HepG2 (cell line): ENCODE data around the gene LHPP. TPM values are rescaled to one million over a fixed set of nuclear protein-coding genes. Genes with fewer than 3 reads are reported as not detected.
A peak's percentile ranks its signal among the peaks of the same experiment; 100 is the strongest.

ENCODE experiments used
- AGO1 ChIP-seq: fragments of 200-400 bp; formaldehyde crosslinking; IDR thresholded peaks from 2 replicates; pipeline ENCODE4 v1.6.1; 2017; ENCODE audit warnings: mild to moderate bottlenecking, low read depth, low read length, moderate library complexity; ENCODE audit not compliant: poor library complexity, severe bottlenecking
- BORCS8-MEF2B ChIP-seq: sonication (generic); formaldehyde crosslinking; IDR thresholded peaks from 2 replicates; pipeline ENCODE4 v1.8.0; 2022; ENCODE audit warnings: mild to moderate bottlenecking, missing genetic modification reagents
- DR1 ChIP-seq: sonication (generic); formaldehyde crosslinking; IDR thresholded peaks from 2 replicates; pipeline ENCODE4 v1.8.0; 2021; ENCODE audit warnings: mild to moderate bottlenecking, missing genetic modification reagents, inconsistent platforms
- FOSL2 ChIP-seq: sonication (generic); formaldehyde crosslinking; IDR thresholded peaks from 2 replicates; pipeline ENCODE4 v1.4.0; 2020; ENCODE audit warnings: missing genetic modification reagents
- REPIN1 ChIP-seq: sonication (generic); formaldehyde crosslinking; IDR thresholded peaks from 2 replicates; pipeline ENCODE4 v1.8.0; 2022; ENCODE audit warnings: missing genetic modification reagents, low read depth, mild to moderate bottlenecking, borderline replicate concordance
- SPEN ChIP-seq: sonication (generic); formaldehyde crosslinking; IDR thresholded peaks from 2 replicates; pipeline ENCODE4 v1.5.1; 2020; ENCODE audit warnings: low read depth, mild to moderate bottlenecking, missing genetic modification reagents
- THAP11 ChIP-seq: IDR thresholded peaks from 2 replicates; pipeline ENCODE4 v1.6.1; 2016; ENCODE audit warnings: missing biosample characterization, missing genetic modification reagents
- ZBTB7A ChIP-seq: sonication (generic); formaldehyde crosslinking; IDR thresholded peaks from 2 replicates; pipeline ENCODE4 v1.8.0; 2022; ENCODE audit warnings: mild to moderate bottlenecking, missing genetic modification reagents
- ZNF101 ChIP-seq: sonication (generic); formaldehyde crosslinking; IDR thresholded peaks from 2 replicates; pipeline ENCODE4 v1.4.0; 2020; ENCODE audit warnings: mild to moderate bottlenecking, low read depth, missing genetic modification reagents, borderline replicate concordance
- ZNF782 ChIP-seq: sonication (generic); formaldehyde crosslinking; IDR thresholded peaks from 2 replicates; pipeline ENCODE4 v1.4.0; 2020; ENCODE audit warnings: missing genetic modification reagents, mild to moderate bottlenecking, borderline replicate concordance
- polyA plus RNA-seq, 8 experiments: library from polyadenylated mRNA; depleted of rRNA in 3 of 8; stranded (reverse) in 7 of 8; unstranded in 1 of 8; fragments of >200 nt; fragmentation: Illumina TruSeq in 4 of 8; extraction: Trizol in 4 of 8; gene quantifications; 2 replicates each; pipeline versions ENCODE4 v1.2.1 to v1.2.3, GENCODE V29; 2011 to 2016; ENCODE audit warnings: low read depth in 4 of 8, missing spikeins in 1 of 8, mixed read lengths in 1 of 8; ENCODE audit not compliant: insufficient read depth in 1 of 8
- total RNA-seq, 5 experiments: library from RNA; depleted of rRNA; stranded (reverse); fragments of >200 nt; fragmentation: Illumina TruSeq; extraction: Trizol; gene quantifications; 2 replicates each; pipeline ENCODE4 v1.2.3, GENCODE V29; 2016; ENCODE audit warnings: low read depth in 1 of 5
- TF ChIP-seq, protein P1 (sequence below): sonication (generic); formaldehyde crosslinking; IDR thresholded peaks from 2 replicates; pipeline ENCODE4 v1.4.0; 2020; ENCODE audit warnings: missing genetic modification reagents; ENCODE audit errors: not compliant biosample characterization
- TF ChIP-seq, protein P2 (sequence below): sonication (generic); formaldehyde crosslinking; IDR thresholded peaks from 2 replicates; pipeline ENCODE4 v1.8.1; 2023; ENCODE audit warnings: missing genetic modification reagents, inconsistent platforms, borderline replicate concordance
- TF ChIP-seq, protein P3 (sequence below): sonication (generic); formaldehyde crosslinking; IDR thresholded peaks from 2 replicates; pipeline ENCODE4 v1.5.0; 2020; ENCODE audit warnings: missing genetic modification reagents
- TF ChIP-seq, protein P4 (sequence below): sonication (generic); formaldehyde crosslinking; IDR thresholded peaks from 2 replicates; pipeline ENCODE4 v1.4.0; 2020; ENCODE audit warnings: low read depth, missing genetic modification reagents
- TF ChIP-seq, protein P5 (sequence below): sonication (generic); formaldehyde crosslinking; IDR thresholded peaks from 2 replicates; pipeline ENCODE4 v1.5.0; 2020; ENCODE audit warnings: missing genetic modification reagents, mild to moderate bottlenecking, borderline replicate concordance
- TF ChIP-seq, protein P6 (sequence below): IDR thresholded peaks from 2 replicates; pipeline ENCODE4 v1.6.1; 2016; ENCODE audit warnings: low read depth
- TF ChIP-seq, protein P7 (sequence below): sonication (generic); formaldehyde crosslinking; IDR thresholded peaks from 2 replicates; pipeline ENCODE4 v1.8.0; 2022; ENCODE audit warnings: missing genetic modification reagents, mild to moderate bottlenecking, inconsistent platforms, borderline replicate concordance

Gene LHPP
- total and polyA plus RNA-seq, 2 of the 13 experiments (the other 11 are each of a cell fraction or from before 2014, with no cell fraction given), result 5.2 to 13.1 TPM

DNA sequence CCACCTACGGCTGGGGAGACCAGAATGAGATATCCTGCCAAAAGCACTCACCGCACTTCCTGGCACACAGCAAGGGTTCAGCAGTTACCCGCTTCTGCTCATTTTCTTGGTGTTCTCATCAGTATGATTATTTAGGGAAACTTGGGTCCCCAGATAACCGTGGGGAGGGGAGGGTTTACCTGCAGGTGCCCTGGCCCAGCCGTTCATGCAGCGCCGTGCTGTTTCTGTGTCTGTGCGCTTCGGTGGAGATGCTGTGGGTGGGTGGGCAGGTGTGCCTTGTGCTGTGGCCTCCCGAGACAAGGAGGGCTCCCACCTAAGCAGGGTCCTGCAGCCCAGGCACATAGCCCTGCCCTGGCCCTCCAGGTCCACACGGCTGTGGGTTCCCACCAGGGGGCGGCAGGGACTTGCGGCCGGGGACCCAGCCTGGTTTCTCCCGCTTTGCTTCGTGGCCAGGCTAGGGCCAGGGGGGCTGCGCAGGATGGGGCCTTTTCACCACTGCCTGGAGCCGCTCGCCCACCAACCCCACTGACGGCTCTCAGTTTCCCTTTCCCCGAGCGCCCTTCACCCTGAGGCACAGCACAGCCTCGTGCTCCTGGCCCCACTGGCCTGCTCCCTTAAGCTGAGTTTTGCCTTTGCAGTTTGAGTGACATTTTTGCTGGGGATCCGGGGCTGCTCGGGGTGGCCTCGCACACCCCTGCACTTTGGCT is 78.5 kb downstream of the LHPP start (continued):
- TF ChIP-seq, protein P1, sequence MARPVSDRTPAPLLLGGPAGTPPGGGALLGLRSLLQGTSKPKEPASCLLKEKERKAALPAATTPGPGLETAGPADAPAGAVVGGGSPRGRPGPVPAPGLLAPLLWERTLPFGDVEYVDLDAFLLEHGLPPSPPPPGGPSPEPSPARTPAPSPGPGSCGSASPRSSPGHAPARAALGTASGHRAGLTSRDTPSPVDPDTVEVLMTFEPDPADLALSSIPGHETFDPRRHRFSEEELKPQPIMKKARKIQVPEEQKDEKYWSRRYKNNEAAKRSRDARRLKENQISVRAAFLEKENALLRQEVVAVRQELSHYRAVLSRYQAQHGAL (CRISPR knock-in tag), result no peak
- TF ChIP-seq, protein P2, sequence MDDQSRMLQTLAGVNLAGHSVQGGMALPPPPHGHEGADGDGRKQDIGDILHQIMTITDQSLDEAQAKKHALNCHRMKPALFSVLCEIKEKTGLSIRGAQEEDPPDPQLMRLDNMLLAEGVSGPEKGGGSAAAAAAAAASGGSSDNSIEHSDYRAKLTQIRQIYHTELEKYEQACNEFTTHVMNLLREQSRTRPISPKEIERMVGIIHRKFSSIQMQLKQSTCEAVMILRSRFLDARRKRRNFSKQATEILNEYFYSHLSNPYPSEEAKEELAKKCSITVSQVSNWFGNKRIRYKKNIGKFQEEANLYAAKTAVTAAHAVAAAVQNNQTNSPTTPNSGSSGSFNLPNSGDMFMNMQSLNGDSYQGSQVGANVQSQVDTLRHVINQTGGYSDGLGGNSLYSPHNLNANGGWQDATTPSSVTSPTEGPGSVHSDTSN, result no peak
- no peak for TF ChIP-seq ZNF101 (CRISPR knock-in tag)
- 0 out of 2 replicates have a peak, but pooled peaks have one; percentile 25 for TF ChIP-seq FOSL2
- TF ChIP-seq, protein P3, sequence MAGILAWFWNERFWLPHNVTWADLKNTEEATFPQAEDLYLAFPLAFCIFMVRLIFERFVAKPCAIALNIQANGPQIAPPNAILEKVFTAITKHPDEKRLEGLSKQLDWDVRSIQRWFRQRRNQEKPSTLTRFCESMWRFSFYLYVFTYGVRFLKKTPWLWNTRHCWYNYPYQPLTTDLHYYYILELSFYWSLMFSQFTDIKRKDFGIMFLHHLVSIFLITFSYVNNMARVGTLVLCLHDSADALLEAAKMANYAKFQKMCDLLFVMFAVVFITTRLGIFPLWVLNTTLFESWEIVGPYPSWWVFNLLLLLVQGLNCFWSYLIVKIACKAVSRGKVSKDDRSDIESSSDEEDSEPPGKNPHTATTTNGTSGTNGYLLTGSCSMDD (CRISPR knock-in tag), result no peak
- TF ChIP-seq, protein P4, sequence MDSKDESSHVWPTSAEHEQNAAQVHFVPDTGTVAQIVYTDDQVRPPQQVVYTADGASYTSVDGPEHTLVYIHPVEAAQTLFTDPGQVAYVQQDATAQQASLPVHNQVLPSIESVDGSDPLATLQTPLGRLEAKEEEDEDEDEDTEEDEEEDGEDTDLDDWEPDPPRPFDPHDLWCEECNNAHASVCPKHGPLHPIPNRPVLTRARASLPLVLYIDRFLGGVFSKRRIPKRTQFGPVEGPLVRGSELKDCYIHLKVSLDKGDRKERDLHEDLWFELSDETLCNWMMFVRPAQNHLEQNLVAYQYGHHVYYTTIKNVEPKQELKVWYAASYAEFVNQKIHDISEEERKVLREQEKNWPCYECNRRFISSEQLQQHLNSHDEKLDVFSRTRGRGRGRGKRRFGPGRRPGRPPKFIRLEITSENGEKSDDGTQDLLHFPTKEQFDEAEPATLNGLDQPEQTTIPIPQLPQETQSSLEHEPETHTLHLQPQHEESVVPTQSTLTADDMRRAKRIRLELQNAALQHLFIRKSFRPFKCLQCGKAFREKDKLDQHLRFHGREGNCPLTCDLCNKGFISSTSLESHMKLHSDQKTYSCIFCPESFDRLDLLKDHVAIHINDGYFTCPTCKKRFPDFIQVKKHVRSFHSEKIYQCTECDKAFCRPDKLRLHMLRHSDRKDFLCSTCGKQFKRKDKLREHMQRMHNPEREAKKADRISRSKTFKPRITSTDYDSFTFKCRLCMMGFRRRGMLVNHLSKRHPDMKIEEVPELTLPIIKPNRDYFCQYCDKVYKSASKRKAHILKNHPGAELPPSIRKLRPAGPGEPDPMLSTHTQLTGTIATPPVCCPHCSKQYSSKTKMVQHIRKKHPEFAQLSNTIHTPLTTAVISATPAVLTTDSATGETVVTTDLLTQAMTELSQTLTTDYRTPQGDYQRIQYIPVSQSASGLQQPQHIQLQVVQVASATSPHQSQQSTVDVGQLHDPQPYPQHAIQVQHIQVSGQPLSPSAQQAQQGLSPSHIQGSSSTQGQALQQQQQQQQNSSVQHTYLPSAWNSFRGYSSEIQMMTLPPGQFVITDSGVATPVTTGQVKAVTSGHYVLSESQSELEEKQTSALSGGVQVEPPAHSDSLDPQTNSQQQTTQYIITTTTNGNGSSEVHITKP (CRISPR knock-in tag), result no peak
- TF ChIP-seq, protein P5, sequence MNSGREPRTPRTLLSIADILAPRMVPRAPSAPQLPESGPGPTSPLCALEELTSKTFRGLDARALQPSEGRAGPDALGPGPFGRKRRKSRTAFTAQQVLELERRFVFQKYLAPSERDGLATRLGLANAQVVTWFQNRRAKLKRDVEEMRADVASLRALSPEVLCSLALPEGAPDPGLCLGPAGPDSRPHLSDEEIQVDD (CRISPR knock-in tag), result no peak
- peak; percentile 32; the same call in 1 of the 2 replicates for TF ChIP-seq REPIN1
- TF ChIP-seq BORCS8-MEF2B (CRISPR knock-in tag), result 0 out of 2 replicates have a peak, but pooled peaks have one; percentile 24
- TF ChIP-seq AGO1, result peak; percentile 36
- no peak for TF ChIP-seq DR1 (CRISPR knock-in tag)
- TF ChIP-seq ZBTB7A (CRISPR knock-in tag), result no peak
- TF ChIP-seq THAP11 (CRISPR knock-in tag), result no peak
- TF ChIP-seq, protein P6, sequence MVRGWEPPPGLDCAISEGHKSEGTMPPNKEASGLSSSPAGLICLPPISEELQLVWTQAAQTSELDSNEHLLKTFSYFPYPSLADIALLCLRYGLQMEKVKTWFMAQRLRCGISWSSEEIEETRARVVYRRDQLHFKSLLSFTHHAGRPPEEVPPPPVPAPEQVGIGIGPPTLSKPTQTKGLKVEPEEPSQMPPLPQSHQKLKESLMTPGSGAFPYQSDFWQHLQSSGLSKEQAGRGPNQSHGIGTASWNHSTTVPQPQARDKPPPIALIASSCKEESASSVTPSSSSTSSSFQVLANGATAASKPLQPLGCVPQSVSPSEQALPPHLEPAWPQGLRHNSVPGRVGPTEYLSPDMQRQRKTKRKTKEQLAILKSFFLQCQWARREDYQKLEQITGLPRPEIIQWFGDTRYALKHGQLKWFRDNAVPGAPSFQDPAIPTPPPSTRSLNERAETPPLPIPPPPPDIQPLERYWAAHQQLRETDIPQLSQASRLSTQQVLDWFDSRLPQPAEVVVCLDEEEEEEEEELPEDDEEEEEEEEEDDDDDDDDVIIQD, result no peak
- peak; percentile 41; the same call in 1 of the 2 replicates for TF ChIP-seq SPEN (CRISPR knock-in tag)
- TF ChIP-seq, protein P7, sequence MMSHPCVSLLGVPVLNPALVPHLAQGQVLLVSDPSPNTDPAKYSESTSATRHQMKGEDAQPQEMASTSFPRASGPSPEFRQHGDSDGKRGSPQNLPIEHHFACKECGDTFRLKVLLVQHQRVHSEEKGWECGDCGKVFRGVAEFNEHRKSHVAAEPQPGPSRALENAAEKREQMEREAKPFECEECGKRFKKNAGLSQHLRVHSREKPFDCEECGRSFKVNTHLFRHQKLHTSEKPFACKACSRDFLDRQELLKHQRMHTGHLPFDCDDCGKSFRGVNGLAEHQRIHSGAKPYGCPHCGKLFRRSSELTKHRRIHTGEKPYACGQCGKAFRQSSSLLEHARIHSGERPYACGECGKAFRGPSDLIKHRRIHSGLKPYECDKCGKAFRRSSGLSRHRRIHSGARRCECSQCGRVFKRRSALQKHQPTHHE, result no peak
- no peak for TF ChIP-seq ZNF782 (CRISPR knock-in tag)
